ENCODE results near the gene CTIF. TPM values are rescaled to one million over a fixed set of nuclear protein-coding genes. Genes with fewer than 3 reads are reported as not detected.

Gene CTIF
- total RNA-seq, 1 experiment from 2014 or later, result 26.5 TPM

GRCh38 chr18:48615566-48616401 lies 77.0 kb downstream of the CTIF start:
- H3K27ac ChIP-seq (ENCODE audit: low read length), result no peak overlapping the region
- DNase-seq (ENCODE audit: low read depth, low spot score), result no peak
- H3K36me3 ChIP-seq (ENCODE audit: control insufficient read depth, insufficient read depth, low read length), result no peaks in the 10 kb centered on the region
- H3K27me3 ChIP-seq (ENCODE audit: control insufficient read depth, insufficient read depth, low read length), result no peaks in the 10 kb centered on the region
- H3K4me1 ChIP-seq (ENCODE audit: control insufficient read depth, insufficient read depth, low read length), result no peaks in the 10 kb centered on the region
- in situ Hi-C loops (cut with HindIII; ENCODE audit: low pct_unique_long_range_greater_than_20kb, low sequenced_read_pairs), result no loop called here
- no TSS peak for BruUV-seq (replicated peaks)
- intact Hi-C loops (cut with micrococcal nuclease; ENCODE audit: unreplicated experiment), result no loop called here
- ChIA-PET POLR2A (no interaction called here), CTCF (no interaction called here)
- no peak for ATAC-seq
- TF ChIP-seq CTCF (IDR thresholded peaks at IDR 0.05), result no peak
- no peak for TF ChIP-seq POLR2AphosphoS5 (IDR thresholded peaks at IDR 0.05; ENCODE audit: low read depth, low read length)
- no peak for TF ChIP-seq REST (IDR thresholded peaks at IDR 0.05; ENCODE audit: insufficient read depth in 1 of 2, low read depth in 2 of 2, low read length in 1 of 2)
- no peak for TF ChIP-seq SIN3A (IDR thresholded peaks at IDR 0.05; ENCODE audit: borderline replicate concordance, insufficient read depth, low read depth, low read length)
- no peak for TF ChIP-seq TCF7L2 (IDR thresholded peaks at IDR 0.05; ENCODE audit: low read depth, low read length)
- H3K9me3 ChIP-seq (ENCODE audit: control insufficient read depth, insufficient read depth, low read depth, low read length), result no peaks in the 10 kb centered on the region
- H3K4me3 ChIP-seq (ENCODE audit: low read depth in 2 of 2, low read length in 2 of 2), result no peak overlapping the region

- BruUV-seq (replicated peaks), result no TSS peak
- intact Hi-C loops (cut with micrococcal nuclease; ENCODE audit: unreplicated experiment) (no loop called here), in situ Hi-C loops (cut with HindIII; ENCODE audit: low pct_unique_long_range_greater_than_20kb, low sequenced_read_pairs) (no loop called here)
- TF ChIP-seq TCF7L2 (IDR thresholded peaks at IDR 0.05; ENCODE audit: low read depth, low read length) (no peak), POLR2AphosphoS5 (IDR thresholded peaks at IDR 0.05; ENCODE audit: low read depth, low read length) (no peak), REST (IDR thresholded peaks at IDR 0.05; ENCODE audit: insufficient read depth in 1 of 2, low read depth in 2 of 2, low read length in 1 of 2) (no peak), CTCF (IDR thresholded peaks at IDR 0.05) (no peak), SIN3A (IDR thresholded peaks at IDR 0.05; ENCODE audit: borderline replicate concordance, insufficient read depth, low read depth, low read length) (no peak)
- Histone ChIP-seq H3K36me3 (ENCODE audit: control insufficient read depth, insufficient read depth, low read length) (no peaks in the 10 kb centered on the region), H3K27ac (ENCODE audit: low read length) (no peak overlapping the region), H3K9me3 (ENCODE audit: control insufficient read depth, insufficient read depth, low read depth, low read length) (no peaks in the 10 kb centered on the region), H3K27me3 (ENCODE audit: control insufficient read depth, insufficient read depth, low read length) (no peaks in the 10 kb centered on the region), H3K4me1 (ENCODE audit: control insufficient read depth, insufficient read depth, low read length) (no peaks in the 10 kb centered on the region), H3K4me3 (ENCODE audit: low read depth in 2 of 2, low read length in 2 of 2) (no peak overlapping the region)
- ChIA-PET CTCF (no interaction called here), POLR2A (no interaction called here)
- DNase-seq (ENCODE audit: low read depth, low spot score), result no peak
- no peak for ATAC-seq
Observed at GRCh38 chr18:48616484-48617255, 77.8 kb downstream of the CTIF start.
